H1 (cell line): ENCODE data around the gene RHOG.

ENCODE experiments used
- ATF3 ChIP-seq: IDR thresholded peaks from 2 replicates; pipeline ENCODE4 v1.6.1; 2011; ENCODE audit warnings: low read depth, mild to moderate bottlenecking, low read length; ENCODE audit not compliant: insufficient read depth
- CHD1 ChIP-seq: IDR thresholded peaks from 2 replicates; pipeline ENCODE4 v1.6.1; 2012; ENCODE audit warnings: low read depth, low read length, improper control_type of control experiment
- CREB1 ChIP-seq: IDR thresholded peaks from 2 replicates; pipeline ENCODE4 v1.6.1; 2012; ENCODE audit warnings: inconsistent platforms
- EP300 ChIP-seq, 2 experiments: IDR thresholded peaks; 1 replicate in 1 of 2; 2 replicates in 1 of 2; pipeline ENCODE4 v1.6.1; 2011 to 2012; ENCODE audit warnings: low read depth in 2 of 2, low read length in 2 of 2, mild to moderate bottlenecking in 2 of 2, borderline replicate concordance in 1 of 2, inconsistent platforms in 1 of 2, moderate library complexity in 1 of 2
- EZH2 ChIP-seq: fragments of 200-600 bp; sonication (generic); IDR thresholded peaks from 2 replicates; pipeline ENCODE4 v1.7.1; 2012; ENCODE audit warnings: low read depth, mild to moderate bottlenecking, moderate library complexity, low read length, inconsistent platforms; ENCODE audit not compliant: severe bottlenecking
- FOSL1 ChIP-seq: IDR thresholded peaks from 2 replicates; pipeline ENCODE4 v1.6.1; 2011; ENCODE audit warnings: mild to moderate bottlenecking, low read depth, low read length, moderate library complexity; ENCODE audit not compliant: insufficient read depth
- HDAC6 ChIP-seq: IDR thresholded peaks from one replicate; pipeline ENCODE4 v1.7.1; 2012; ENCODE audit warnings: low read depth, mild to moderate bottlenecking, inconsistent platforms, low read length, moderate library complexity
- POLR2A ChIP-seq, 2 experiments: IDR thresholded peaks; 1 replicate in 1 of 2; 2 replicates in 1 of 2; pipeline ENCODE4 v1.6.1; 2011; ENCODE audit warnings: low read depth in 2 of 2, low read length in 2 of 2, mild to moderate bottlenecking in 2 of 2; ENCODE audit errors: control extremely low read depth in 1 of 2
- POLR2AphosphoS5 ChIP-seq: IDR thresholded peaks from 2 replicates; pipeline ENCODE4 v1.6.1; 2011; ENCODE audit warnings: low read depth, low read length
- RFX5 ChIP-seq: IDR thresholded peaks from 2 replicates; pipeline ENCODE4 v1.6.1; 2011; ENCODE audit warnings: low read depth, low read length, improper control_type of control experiment, borderline replicate concordance
- SIN3A ChIP-seq, 2 experiments: IDR thresholded peaks in 1 of 2; conservative IDR thresholded peaks in 1 of 2; 2 replicates each; pipeline ENCODE4 v1.6.1; 2011 to 2012; ENCODE audit warnings: low read length in 2 of 2, improper control_type of control experiment in 1 of 2, low read depth in 1 of 2, mild to moderate bottlenecking in 1 of 2
- SIX5 ChIP-seq: IDR thresholded peaks from 2 replicates; pipeline ENCODE4 v1.6.1; 2011; ENCODE audit warnings: mild to moderate bottlenecking, low read depth, low read length
- TF ChIP-seq, protein P1 (sequence below), 3 experiments: IDR thresholded peaks; 1 replicate in 2 of 3; 2 replicates in 1 of 3; pipeline versions ENCODE4 v1.5.1 to v1.6.1; 2011; ENCODE audit warnings: low read length in 3 of 3, mild to moderate bottlenecking in 3 of 3, inconsistent platforms in 2 of 3, low read depth in 1 of 3, moderate library complexity in 1 of 3; ENCODE audit not compliant: insufficient read depth in 1 of 3; ENCODE audit errors: control extremely low read depth in 1 of 3

- TF ChIP-seq EZH2 (no peak), RFX5 (no peak), FOSL1 (no peak), EP300 (IDR thresholded peaks at IDR 0.05; ENCODE audit: borderline replicate concordance in 1 of 2, low read depth in 2 of 2, low read length in 2 of 2) (no peak), CHD1 (no peak), HDAC6 (no peak), POLR2AphosphoS5 (no peak), SIN3A (conservative IDR thresholded peaks at IDR 0.05 in 1 of 2, IDR thresholded peaks at IDR 0.05 in 1 of 2; ENCODE audit: low read depth in 1 of 2, low read length in 2 of 2) (no peak), CREB1 (no peak), ATF3 (no peak), SIX5 (no peak), POLR2A (IDR thresholded peaks at IDR 0.05; ENCODE audit: control extremely low read depth in 1 of 2, low read depth in 2 of 2, low read length in 2 of 2) (no peak)
- TF ChIP-seq, protein P1, sequence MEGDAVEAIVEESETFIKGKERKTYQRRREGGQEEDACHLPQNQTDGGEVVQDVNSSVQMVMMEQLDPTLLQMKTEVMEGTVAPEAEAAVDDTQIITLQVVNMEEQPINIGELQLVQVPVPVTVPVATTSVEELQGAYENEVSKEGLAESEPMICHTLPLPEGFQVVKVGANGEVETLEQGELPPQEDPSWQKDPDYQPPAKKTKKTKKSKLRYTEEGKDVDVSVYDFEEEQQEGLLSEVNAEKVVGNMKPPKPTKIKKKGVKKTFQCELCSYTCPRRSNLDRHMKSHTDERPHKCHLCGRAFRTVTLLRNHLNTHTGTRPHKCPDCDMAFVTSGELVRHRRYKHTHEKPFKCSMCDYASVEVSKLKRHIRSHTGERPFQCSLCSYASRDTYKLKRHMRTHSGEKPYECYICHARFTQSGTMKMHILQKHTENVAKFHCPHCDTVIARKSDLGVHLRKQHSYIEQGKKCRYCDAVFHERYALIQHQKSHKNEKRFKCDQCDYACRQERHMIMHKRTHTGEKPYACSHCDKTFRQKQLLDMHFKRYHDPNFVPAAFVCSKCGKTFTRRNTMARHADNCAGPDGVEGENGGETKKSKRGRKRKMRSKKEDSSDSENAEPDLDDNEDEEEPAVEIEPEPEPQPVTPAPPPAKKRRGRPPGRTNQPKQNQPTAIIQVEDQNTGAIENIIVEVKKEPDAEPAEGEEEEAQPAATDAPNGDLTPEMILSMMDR (IDR thresholded peaks at IDR 0.05; ENCODE audit: control extremely low read depth in 1 of 3, insufficient read depth in 1 of 3, low read depth in 1 of 3, low read length in 3 of 3), result peak in 2 of 3 experiments; percentile 48 to 60; a peak in 3 of 4 replicates
Measured at GRCh38 chr11:3808861-3809623, 31.7 kb downstream of the RHOG start.
